NB4 (cell line): ENCODE measurements around the gene FFAR1.

Experiments
- DNase-seq: peaks from one replicate; pipeline ENCODE4 v3.0.0; 2010; ENCODE audit warnings: low read depth
- H3K4me3 ChIP-seq: one replicate; pipeline ENCODE4 v1.5.1; 2011; ENCODE audit warnings: mild to moderate bottlenecking, low read depth, low read length, moderate library complexity
- MAX ChIP-seq: IDR thresholded peaks from 2 replicates; pipeline ENCODE4 v1.6.1; 2011; ENCODE audit warnings: low read depth, low read length
- MYC ChIP-seq: IDR thresholded peaks from 2 replicates; pipeline ENCODE4 v1.6.1; 2011; ENCODE audit warnings: low read depth, low read length
- POLR2A ChIP-seq: IDR thresholded peaks from 2 replicates; pipeline ENCODE4 v1.6.1; 2011; ENCODE audit warnings: mild to moderate bottlenecking; ENCODE audit not compliant: insufficient read length; ENCODE audit errors: extremely low read depth
- TF ChIP-seq, protein P1 (sequence below): IDR thresholded peaks from one replicate; pipeline ENCODE4 v1.5.1; 2012; ENCODE audit warnings: low read depth, low read length

FFAR1 gene

DNA sequence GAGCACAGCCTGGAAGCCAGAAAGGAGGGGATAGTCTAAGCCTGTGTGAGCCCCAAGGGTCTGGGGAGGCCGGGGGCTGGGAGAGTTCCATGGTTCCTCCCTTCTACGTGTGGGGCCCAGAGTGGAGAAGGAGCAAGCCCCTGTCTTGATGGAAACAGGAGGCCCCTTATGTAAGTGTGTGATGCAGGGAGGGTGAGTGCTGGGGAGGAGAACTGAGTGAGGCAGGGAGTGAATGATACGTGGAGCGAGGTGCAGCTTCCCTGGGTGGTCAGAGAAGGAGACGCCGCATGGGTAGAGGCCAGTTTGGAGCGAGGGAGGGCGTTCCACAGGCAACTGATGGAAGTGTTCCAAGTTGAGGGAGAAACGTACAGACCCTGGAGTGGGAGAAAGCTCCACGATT is 39.8 kb upstream of the FFAR1 start:
- H3K4me3 ChIP-seq: no peak overlapping the region
- TF ChIP-seq POLR2A (no peak), MAX (no peak), MYC (no peak)
- TF ChIP-seq, protein P1, sequence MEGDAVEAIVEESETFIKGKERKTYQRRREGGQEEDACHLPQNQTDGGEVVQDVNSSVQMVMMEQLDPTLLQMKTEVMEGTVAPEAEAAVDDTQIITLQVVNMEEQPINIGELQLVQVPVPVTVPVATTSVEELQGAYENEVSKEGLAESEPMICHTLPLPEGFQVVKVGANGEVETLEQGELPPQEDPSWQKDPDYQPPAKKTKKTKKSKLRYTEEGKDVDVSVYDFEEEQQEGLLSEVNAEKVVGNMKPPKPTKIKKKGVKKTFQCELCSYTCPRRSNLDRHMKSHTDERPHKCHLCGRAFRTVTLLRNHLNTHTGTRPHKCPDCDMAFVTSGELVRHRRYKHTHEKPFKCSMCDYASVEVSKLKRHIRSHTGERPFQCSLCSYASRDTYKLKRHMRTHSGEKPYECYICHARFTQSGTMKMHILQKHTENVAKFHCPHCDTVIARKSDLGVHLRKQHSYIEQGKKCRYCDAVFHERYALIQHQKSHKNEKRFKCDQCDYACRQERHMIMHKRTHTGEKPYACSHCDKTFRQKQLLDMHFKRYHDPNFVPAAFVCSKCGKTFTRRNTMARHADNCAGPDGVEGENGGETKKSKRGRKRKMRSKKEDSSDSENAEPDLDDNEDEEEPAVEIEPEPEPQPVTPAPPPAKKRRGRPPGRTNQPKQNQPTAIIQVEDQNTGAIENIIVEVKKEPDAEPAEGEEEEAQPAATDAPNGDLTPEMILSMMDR: no peak
- DNase-seq: no peak

GRCh38 chr19:35308910-35309309 is 38.8 kb upstream of the FFAR1 start:
- no peak for DNase-seq
- TF ChIP-seq MAX (no peak), MYC (no peak), POLR2A (no peak)
- TF ChIP-seq, protein P1: no peak
- H3K4me3 ChIP-seq: no peak overlapping the region

GRCh38 chr19:35309481-35310279 is 38.0 kb upstream of the FFAR1 start:
- H3K4me3 ChIP-seq: no peak overlapping the region
- DNase-seq: no peak
- TF ChIP-seq MYC (no peak), MAX (no peak), POLR2A (no peak)
- TF ChIP-seq, protein P1: no peak

- DNase-seq: no peak
- TF ChIP-seq, protein P1: no peak
- TF ChIP-seq MYC: no peak
- no peak for TF ChIP-seq MAX
- TF ChIP-seq POLR2A: no peak
- H3K4me3 ChIP-seq: no peak overlapping the region
These were observed 37.4 kb upstream of the FFAR1 start for GRCh38 chr19:35310331-35310730.

- no peak for DNase-seq
- TF ChIP-seq POLR2A: no peak
- TF ChIP-seq MYC: no peak
- TF ChIP-seq, protein P1: no peak
- no peak for TF ChIP-seq MAX
- H3K4me3 ChIP-seq: no peak overlapping the region
These were observed 36.8 kb upstream of the FFAR1 start for GRCh38 chr19:35310811-35311465.
